HCT116 (cell line): ENCODE results near the gene CST1. TPM values are rescaled to one million over a fixed set of nuclear protein-coding genes. Genes with fewer than 3 reads are reported as not detected.

ENCODE experiments used
- ATAC-seq: fragments of 200-7000 bp; cut with Tn5 transposase; 2 replicates; pipeline ENCODE4 v1.9.1; 2020; ENCODE audit warnings: mild to moderate bottlenecking, moderate library complexity
- BruUV-seq: library from RNA; stranded (reverse); fragments of 400-500 nt; replicated peaks from 2 replicates; lab custom pipeline; 2021; lab: Mats Ljungman, UMichigan
- CTCF ChIA-PET: fragments of 300-600 bp; sonication (Branson Sonifier 250); formaldehyde crosslinking; loops from one replicate; lab custom pipeline; 2021; ENCODE audit warnings: antibody characterized with exemption; lab: Charles Lee
- POLR2A ChIA-PET: fragments of 300-600, 350-600 bp; sonication (Branson Sonifier 250); formaldehyde crosslinking; loops from one replicate; lab custom pipeline; 2021; ENCODE audit warnings: antibody characterized with exemption; lab: Charles Lee
- RAD21 ChIA-PET, 2 experiments: fragments of 300-600 bp; sonication (Branson Sonifier 250); formaldehyde crosslinking; loops; one replicate each; lab custom pipeline; 2023; ENCODE audit warnings: low total read pairs in 2 of 2; ENCODE audit not compliant: uncharacterized antibody in 2 of 2, unreplicated experiment in 2 of 2, low non-redundant PET in 1 of 2; lab: Charles Lee
- DNase-seq: peaks from one replicate; pipeline ENCODE4 v3.0.0-alpha.2; 2010; ENCODE audit warnings: low read depth, low spot score
- H2AFZ ChIP-seq: fragments of 200-600 bp; shearing (Covaris generic), sonication (generic); 2 replicates; pipeline ENCODE4 v1.6.1; 2017; ENCODE audit warnings: low read depth, mixed run types, mixed read lengths, antibody characterized with exemption, low read length; ENCODE audit not compliant: poor library complexity, severe bottlenecking
- H3K27ac ChIP-seq: 2 replicates; pipeline ENCODE4 v1.5.1; 2012; ENCODE audit warnings: low read depth, low read length
- H3K27me3 ChIP-seq: fragments of 200-600 bp; sonication (generic); 2 replicates; pipeline ENCODE4 v1.6.1; 2016; ENCODE audit warnings: mixed run types, low read length, mixed read lengths; ENCODE audit not compliant: insufficient read depth
- H3K36me3 ChIP-seq, 2 experiments: fragments of 200-500 bp in 1 of 2; fragments of 200-600 bp in 1 of 2; sonication (Bioruptor generic) in 1 of 2; sonication (generic) in 1 of 2; 2 replicates each; pipeline versions ENCODE4 v1.5.1 to v1.6.1; 2014 to 2016; ENCODE audit warnings: low read length in 2 of 2, inconsistent platforms in 1 of 2, mixed read lengths in 1 of 2, mixed run types in 1 of 2; ENCODE audit not compliant: insufficient read depth in 2 of 2, control insufficient read depth in 1 of 2
- H3K4me1 ChIP-seq, 2 experiments: fragments of 200-600 bp in 1 of 2; sonication (generic) in 1 of 2; 2 replicates each; pipeline versions ENCODE4 v1.5.1 to v1.6.1; 2012 to 2017; ENCODE audit warnings: low read length in 2 of 2, inconsistent platforms in 1 of 2, mild to moderate bottlenecking in 1 of 2, mixed read lengths in 1 of 2, mixed run types in 1 of 2, moderate library complexity in 1 of 2; ENCODE audit not compliant: insufficient read depth in 2 of 2, control insufficient read depth in 1 of 2
- H3K4me2 ChIP-seq: fragments of 200-600 bp; sonication (generic); 2 replicates; pipeline ENCODE4 v1.6.1; 2017; ENCODE audit warnings: mixed run types, low read length, mixed read lengths
- H3K4me3 ChIP-seq, 2 experiments: fragments of 200-600 bp in 1 of 2; sonication (generic) in 1 of 2; replicated peaks in 1 of 2; 2 replicates each; pipeline ENCODE4 v1.5.1; 2011 to 2016; ENCODE audit warnings: low read length in 2 of 2, control low read depth in 1 of 2, low read depth in 1 of 2, mild to moderate bottlenecking in 1 of 2, mixed read lengths in 1 of 2, mixed run types in 1 of 2
- H3K79me2 ChIP-seq: fragments of 200-600 bp; sonication (generic); 2 replicates; pipeline ENCODE4 v1.6.1; 2017; ENCODE audit warnings: mild to moderate bottlenecking, mixed run types, low read length, moderate library complexity, mixed read lengths; ENCODE audit not compliant: insufficient read depth
- H3K9ac ChIP-seq: fragments of 200-600 bp; sonication (generic); 2 replicates; pipeline ENCODE4 v1.6.1; 2016; ENCODE audit warnings: low read length, mixed read lengths
- H3K9me2 ChIP-seq: fragments of 200-600 bp; sonication (generic), shearing (Covaris generic); 2 replicates; pipeline ENCODE4 v1.6.1; 2017; ENCODE audit warnings: mixed run types, mild to moderate bottlenecking, moderate library complexity; ENCODE audit not compliant: insufficient read depth
- H3K9me3 ChIP-seq, 2 experiments: fragments of 200-500 bp in 1 of 2; fragments of 200-600 bp in 1 of 2; sonication (Bioruptor generic) in 1 of 2; sonication (generic) in 1 of 2; 2 replicates each; pipeline ENCODE4 v1.6.1; 2014 to 2017; ENCODE audit warnings: low read length in 2 of 2, mixed read lengths in 2 of 2, inconsistent platforms in 1 of 2, low read depth in 1 of 2, mild to moderate bottlenecking in 1 of 2, mixed run types in 1 of 2, moderate library complexity in 1 of 2; ENCODE audit not compliant: control insufficient read depth in 1 of 2, insufficient read depth in 1 of 2
- H4K20me1 ChIP-seq: fragments of 200-600 bp; sonication (generic), shearing (Covaris generic); 2 replicates; pipeline ENCODE4 v1.6.1; 2017; ENCODE audit warnings: mixed run types, mild to moderate bottlenecking, moderate library complexity; ENCODE audit not compliant: insufficient read depth
- CBX3 ChIP-seq: IDR thresholded peaks from 2 replicates; pipeline ENCODE4 v1.6.1; 2012; ENCODE audit warnings: low read depth
- CTCF ChIP-seq, 3 experiments: fragments of 200-600 bp in 1 of 3; sonication (generic) in 1 of 3; IDR thresholded peaks in 2 of 3; conservative IDR thresholded peaks in 1 of 3; 2 replicates each; pipeline ENCODE4 v1.5.1; 2012 to 2017; ENCODE audit warnings: low read depth in 2 of 3, low read length in 2 of 3, antibody characterized with exemption in 1 of 3, borderline replicate concordance in 1 of 3, control low read depth in 1 of 3, mild to moderate bottlenecking in 1 of 3, mixed read lengths in 1 of 3, mixed run types in 1 of 3, moderate library complexity in 1 of 3; ENCODE audit not compliant: insufficient read depth in 1 of 3
- ELF1 ChIP-seq: IDR thresholded peaks from 2 replicates; pipeline ENCODE4 v1.6.1; 2012; ENCODE audit warnings: low read depth, borderline replicate concordance
- EZH2 ChIP-seq: fragments of 200-600 bp; sonication (generic); IDR thresholded peaks from 2 replicates; pipeline ENCODE4 v1.6.1; 2017; ENCODE audit warnings: antibody characterized with exemption, mixed run types
- EZH2phosphoT487 ChIP-seq: fragments of 200-600 bp; IDR thresholded peaks from 2 replicates; pipeline ENCODE4 v1.6.1; 2018; ENCODE audit warnings: antibody characterized with exemption, borderline replicate concordance
- FOSL1 ChIP-seq: IDR thresholded peaks from 2 replicates; pipeline ENCODE4 v1.6.1; 2012; ENCODE audit warnings: low read depth
- RAD21 ChIP-seq: IDR thresholded peaks from 2 replicates; pipeline ENCODE4 v1.6.1; 2012; ENCODE audit warnings: low read depth, mild to moderate bottlenecking
- SIN3A ChIP-seq: IDR thresholded peaks from 2 replicates; pipeline ENCODE4 v1.6.1; 2012; ENCODE audit warnings: low read depth
- SP1 ChIP-seq: IDR thresholded peaks from 2 replicates; pipeline ENCODE4 v1.6.1; 2012; ENCODE audit warnings: low read depth
- ZNF274 ChIP-seq: fragments of 200-500 bp; sonication (Bioruptor generic); IDR thresholded peaks from 2 replicates; pipeline ENCODE4 v1.6.1; 2014; ENCODE audit warnings: mild to moderate bottlenecking, low read depth, low read length, inconsistent platforms
- intact Hi-C: fragments of 100-400 bp; cut with micrococcal nuclease; formaldehyde crosslinking; loops from 2 replicates; pipeline ENCODE4 v1.10.0; 2022
- total RNA-seq: library from RNA; stranded (reverse); gene quantifications from one replicate; pipeline ENCODE4 v1.2.1, GENCODE V29; 2021; ENCODE audit not compliant: unreplicated experiment
- TF ChIP-seq, protein P1 (sequence below): IDR thresholded peaks from 2 replicates; pipeline ENCODE4 v1.6.1; 2012

CST1 gene
- total RNA-seq, 1 experiment from 2014 or later, result not detected

DNA sequence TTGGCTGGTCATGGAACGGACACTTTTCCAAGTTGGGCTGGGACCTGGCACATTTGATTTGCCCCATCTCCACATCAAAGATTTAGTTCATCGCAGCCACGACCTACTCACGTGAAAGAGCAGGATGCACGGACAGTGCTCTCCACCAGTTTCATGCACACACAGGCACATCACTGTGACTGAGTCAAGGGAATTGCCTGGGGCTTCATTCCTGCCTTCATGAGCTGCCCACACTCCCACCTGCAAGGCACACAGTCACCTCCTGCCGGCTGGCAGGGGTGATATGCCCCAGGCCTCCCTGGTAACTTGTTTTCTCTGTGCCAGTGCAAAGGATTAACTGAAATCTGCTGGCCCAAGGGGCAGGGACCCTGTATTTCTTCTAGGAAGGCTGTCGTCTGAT, 23.3 kb upstream of the CST1 start:
- H3K9me3 ChIP-seq, result no peaks in the 10 kb centered on the region
- no TSS peak for BruUV-seq
- H3K79me2 ChIP-seq, result no peaks in the 10 kb centered on the region
- no peak overlapping the region for H3K27ac ChIP-seq
- H3K9me2 ChIP-seq, result no peaks in the 10 kb centered on the region
- H4K20me1 ChIP-seq, result no peaks in the 10 kb centered on the region
- H3K27me3 ChIP-seq, result peaks cover 6% of the 10 kb centered on the region; the same call in 1 of the 2 replicates
- intact Hi-C loops, result no loop called here
- no peak overlapping the region for H3K4me3 ChIP-seq
- no peaks in the 10 kb centered on the region for H3K36me3 ChIP-seq
- H3K4me2 ChIP-seq, result no peak overlapping the region
- TF ChIP-seq FOSL1, result no peak
- no peak for TF ChIP-seq CTCF (IDR thresholded peaks at IDR 0.05 in 2 of 3, conservative IDR thresholded peaks at IDR 0.05 in 1 of 3; ENCODE audit: borderline replicate concordance in 1 of 3, insufficient read depth in 1 of 3, low read depth in 2 of 3, low read length in 2 of 3)
- no peak for TF ChIP-seq CBX3
- TF ChIP-seq ELF1, result no peak
- no peak for TF ChIP-seq SP1
- TF ChIP-seq, protein P1, sequence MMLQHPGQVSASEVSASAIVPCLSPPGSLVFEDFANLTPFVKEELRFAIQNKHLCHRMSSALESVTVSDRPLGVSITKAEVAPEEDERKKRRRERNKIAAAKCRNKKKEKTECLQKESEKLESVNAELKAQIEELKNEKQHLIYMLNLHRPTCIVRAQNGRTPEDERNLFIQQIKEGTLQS, result no peak
- TF ChIP-seq EZH2phosphoT487, result no peak
- no peak for TF ChIP-seq RAD21
- TF ChIP-seq EZH2, result no peak
- no peak for TF ChIP-seq SIN3A
- no peak for TF ChIP-seq ZNF274
- ATAC-seq (no peak), DNase-seq (no peak)
- ChIA-PET CTCF (no interaction called here), RAD21 (no interaction called here), POLR2A (no interaction called here)
- H3K4me1 ChIP-seq, result no peaks in the 10 kb centered on the region
- H2AFZ ChIP-seq, result no peak overlapping the region
- no peak overlapping the region for H3K9ac ChIP-seq
